H9 (cell line): ENCODE measurements around the gene SLC9B1. TPM values are rescaled to one million over a fixed set of nuclear protein-coding genes. Genes with fewer than 3 reads are reported as not detected.

Experiments
- DNase-seq: peaks from one replicate; pipeline ENCODE4 v3.0.0-alpha.2; 2017
- H2AFZ ChIP-seq: one replicate; pipeline ENCODE4 v1.6.1; 2013; ENCODE audit warnings: mild to moderate bottlenecking, low read length, control low read depth, moderate library complexity
- H2AK5ac ChIP-seq: 2 replicates; pipeline ENCODE4 v1.6.1; 2013; ENCODE audit warnings: low read length, control low read depth, mixed read lengths; ENCODE audit not compliant: insufficient read length
- H2BK120ac ChIP-seq: one replicate; pipeline ENCODE4 v1.6.1; 2013; ENCODE audit warnings: low read depth, mild to moderate bottlenecking, low read length, control low read depth, inconsistent platforms; ENCODE audit not compliant: poor library complexity, severe bottlenecking
- H2BK12ac ChIP-seq: 2 replicates; pipeline ENCODE4 v1.6.1; 2013; ENCODE audit warnings: low read length, control low read depth, mixed read lengths, low read depth; ENCODE audit not compliant: insufficient read length
- H2BK15ac ChIP-seq: 2 replicates; pipeline ENCODE4 v1.6.1; 2013; ENCODE audit warnings: low read depth, low read length, control low read depth
- H2BK20ac ChIP-seq: one replicate; pipeline ENCODE4 v1.6.1; 2013; ENCODE audit warnings: low read depth, mild to moderate bottlenecking, low read length, control low read depth, inconsistent platforms; ENCODE audit not compliant: poor library complexity, severe bottlenecking
- H2BK5ac ChIP-seq: 2 replicates; pipeline ENCODE4 v1.6.1; 2013; ENCODE audit warnings: low read length, control low read depth, mixed read lengths; ENCODE audit not compliant: insufficient read length
- H3K14ac ChIP-seq: 2 replicates; pipeline ENCODE4 v1.6.1; 2013; ENCODE audit warnings: low read length, control low read depth; ENCODE audit not compliant: insufficient read depth
- H3K18ac ChIP-seq: 2 replicates; pipeline ENCODE4 v1.6.1; 2013; ENCODE audit warnings: low read depth, mild to moderate bottlenecking, mixed read lengths, low read length, control low read depth; ENCODE audit not compliant: insufficient read length
- H3K23ac ChIP-seq: 2 replicates; pipeline ENCODE4 v1.6.1; 2013; ENCODE audit warnings: low read length, control low read depth, mixed read lengths, low read depth; ENCODE audit not compliant: insufficient read length
- H3K23me2 ChIP-seq: 2 replicates; pipeline ENCODE4 v1.6.1; 2013; ENCODE audit warnings: low read depth, mild to moderate bottlenecking, mixed read lengths, low read length, control low read depth; ENCODE audit not compliant: insufficient read length, poor library complexity, severe bottlenecking
- H3K27ac ChIP-seq: 2 replicates; pipeline ENCODE4 v1.5.1; 2013; ENCODE audit warnings: low read length, control low read depth, mixed read lengths, low read depth; ENCODE audit not compliant: insufficient read length
- H3K27me3 ChIP-seq: 2 replicates; pipeline ENCODE4 v1.6.1; 2013; ENCODE audit warnings: low read length, control low read depth, inconsistent platforms; ENCODE audit not compliant: insufficient read depth
- H3K4ac ChIP-seq: 2 replicates; pipeline ENCODE4 v1.6.1; 2013; ENCODE audit warnings: low read depth, mild to moderate bottlenecking, control low read depth, inconsistent platforms, low read length, moderate library complexity
- H3K4me1 ChIP-seq: 2 replicates; pipeline ENCODE4 v1.6.1; 2013; ENCODE audit warnings: low read length, control low read depth, inconsistent platforms; ENCODE audit not compliant: insufficient read depth
- H3K4me2 ChIP-seq: 2 replicates; pipeline ENCODE4 v1.6.1; 2013; ENCODE audit warnings: low read length, control low read depth, mixed read lengths; ENCODE audit not compliant: insufficient read length, insufficient read depth
- H3K56ac ChIP-seq: 2 replicates; pipeline ENCODE4 v1.6.1; 2013; ENCODE audit warnings: low read depth, mild to moderate bottlenecking, mixed read lengths, low read length, control low read depth; ENCODE audit not compliant: insufficient read length
- H3K79me1 ChIP-seq: 2 replicates; pipeline ENCODE4 v1.6.1; 2013; ENCODE audit warnings: low read depth, mild to moderate bottlenecking, moderate library complexity, low read length, control low read depth, inconsistent platforms; ENCODE audit not compliant: insufficient read depth, poor library complexity, severe bottlenecking
- H3K79me2 ChIP-seq: 2 replicates; pipeline ENCODE4 v1.6.1; 2013; ENCODE audit warnings: low read length, control low read depth, inconsistent platforms; ENCODE audit not compliant: insufficient read depth
- H3K9ac ChIP-seq: 2 replicates; pipeline ENCODE4 v1.6.1; 2013; ENCODE audit warnings: low read length, control low read depth, mixed read lengths; ENCODE audit not compliant: insufficient read length; ENCODE audit errors: extremely low read depth
- H3K9me3 ChIP-seq: one replicate; pipeline ENCODE4 v1.6.1; 2013; ENCODE audit warnings: low read depth, low read length, inconsistent platforms; ENCODE audit not compliant: control insufficient read depth
- H3T11ph ChIP-seq: one replicate; pipeline ENCODE4 v1.6.1; 2013; ENCODE audit warnings: mild to moderate bottlenecking, low read length, control low read depth, inconsistent platforms
- H4K20me1 ChIP-seq: one replicate; pipeline ENCODE4 v1.6.1; 2013; ENCODE audit not compliant: control insufficient read depth, insufficient read length, insufficient read depth
- H4K5ac ChIP-seq: 2 replicates; pipeline ENCODE4 v1.6.1; 2013; ENCODE audit warnings: low read depth, mild to moderate bottlenecking, mixed read lengths, low read length, control low read depth; ENCODE audit not compliant: insufficient read length
- H4K8ac ChIP-seq: replicated peaks from 2 replicates; pipeline ENCODE4 v1.6.1; 2013; ENCODE audit warnings: low read length, control low read depth, mixed read lengths, low read depth; ENCODE audit not compliant: insufficient read length
- H4K91ac ChIP-seq: 2 replicates; pipeline ENCODE4 v1.6.1; 2013; ENCODE audit warnings: low read depth, mild to moderate bottlenecking, moderate library complexity, mixed read lengths, low read length, control low read depth; ENCODE audit not compliant: insufficient read length
- H3K27ac Mint-ChIP-seq, 3 experiments: 2 replicates in 2 of 3; 3 replicates in 1 of 3; pipeline ENCODE4 v1.8.0; 2020 to 2021; ENCODE audit warnings: mixed read lengths in 3 of 3, mild to moderate bottlenecking in 1 of 3, moderate library complexity in 1 of 3
- H3K27me3 Mint-ChIP-seq: 2 replicates; pipeline ENCODE4 v1.8.0; 2021; ENCODE audit warnings: low read depth, mild to moderate bottlenecking, moderate library complexity, mixed read lengths
- H3K36me3 Mint-ChIP-seq, 3 experiments: 2 replicates in 2 of 3; 3 replicates in 1 of 3; pipeline ENCODE4 v1.8.0; 2020 to 2021; ENCODE audit warnings: low read depth in 3 of 3, mixed read lengths in 3 of 3; ENCODE audit not compliant: insufficient read depth in 1 of 3
- H3K4me1 Mint-ChIP-seq, 2 experiments: 2 replicates each; pipeline ENCODE4 v1.8.0; 2020; ENCODE audit warnings: mixed read lengths in 2 of 2
- H3K4me3 Mint-ChIP-seq, 2 experiments: 2 replicates in 1 of 2; 3 replicates in 1 of 2; pipeline ENCODE4 v1.8.0; 2020 to 2021; ENCODE audit warnings: mild to moderate bottlenecking in 2 of 2, mixed read lengths in 2 of 2, moderate library complexity in 1 of 2
- H3K9me3 Mint-ChIP-seq, 2 experiments: 2 replicates in 1 of 2; 3 replicates in 1 of 2; pipeline ENCODE4 v1.8.0; 2020; ENCODE audit warnings: mild to moderate bottlenecking in 2 of 2, mixed read lengths in 2 of 2, moderate library complexity in 1 of 2
- CTCF ChIP-seq: fragments of 200-600 bp; sonication (generic); conservative IDR thresholded peaks from 3 replicates; pipeline ENCODE4 v1.8.0; 2021; ENCODE audit warnings: antibody characterized with exemption, mild to moderate bottlenecking
- WGBS: extraction: QIAGEN DNeasy Blood & Tissue Kit; methylation state at CpG from one replicate; pipeline ENCODE4 v1.1.7; 2013; ENCODE audit warnings: missing lambda C conversion rate, low lambda C conversion rate, mixed read lengths; ENCODE audit not compliant: insufficient read length; ENCODE audit errors: extremely low coverage; 5-methylcytosine and 5-hydroxymethylcytosine counted together
- total RNA-seq: library from RNA; stranded (reverse); gene quantifications from 2 replicates; pipeline ENCODE4 v1.2.1, GENCODE V29; 2021

Gene SLC9B1
- total RNA-seq, 1 experiment from 2014 or later: 0.59 TPM

- Histone ChIP-seq H3K4me2 (no peak overlapping the region), H4K8ac (no peak overlapping the region), H3K9me3 (no peaks in the 10 kb centered on the region), H3K9ac (no peak overlapping the region), H3K4ac (no peak overlapping the region), H3K27ac (no peak overlapping the region), H4K91ac (no peak overlapping the region), H2BK5ac (no peak overlapping the region), H3K18ac (no peak overlapping the region), H3K79me2 (no peaks in the 10 kb centered on the region), H3K4me1 (no peaks in the 10 kb centered on the region), H3K23ac (no peak overlapping the region), H3K56ac (no peak overlapping the region), H2BK120ac (no peak overlapping the region), H4K5ac (no peak overlapping the region), H3T11ph (no peak overlapping the region), H3K14ac (no peak overlapping the region), H2AK5ac (no peak overlapping the region), H2BK12ac (no peak overlapping the region), H3K23me2 (no peaks in the 10 kb centered on the region), H2BK15ac (no peak overlapping the region), H2BK20ac (no peak overlapping the region), H4K20me1 (no peaks in the 10 kb centered on the region), H2AFZ (no peak overlapping the region), H3K27me3 (no peaks in the 10 kb centered on the region), H3K79me1 (no peaks in the 10 kb centered on the region)
- Mint-ChIP-seq H3K27me3 (peaks cover 2% of the 10 kb centered on the region; the same call in 1 of the 2 replicates), H3K9me3 (no peaks in the 10 kb centered on the region), H3K27ac (no peak overlapping the region), H3K36me3 (no peaks in the 10 kb centered on the region), H3K4me1 (no peaks in the 10 kb centered on the region), H3K4me3 (no peak overlapping the region)
- TF ChIP-seq CTCF: no peak
- no peak for DNase-seq
- WGBS: no CpG with 5 or more reads among the region's 1 CpG
Observed at GRCh38 chr4:103029300-103029699, 9.8 kb upstream of the SLC9B1 start.
